ENCODE data around the gene CAMKK2. TPM values are rescaled to one million over a fixed set of nuclear protein-coding genes. Genes with fewer than 3 reads are reported as not detected.
A peak's percentile ranks its signal among the peaks of the same experiment; 100 is the strongest.
"Not testable (repeated sequence)": the region's sequence is repeated elsewhere in the genome, so short reads cannot be mapped to it uniquely, and the experiment has no call there.

CAMKK2 gene
- total RNA-seq, 8 experiments from 2014 or later = 14.0 to 23.8 (median 18.3) TPM

- in situ Hi-C loops (cut with MboI; ENCODE audit: low pct_unique_long_range_greater_than_20kb in 2 of 9, low sequenced_read_pairs in 9 of 9, unreplicated experiment in 9 of 9) = no loop called here
- Histone ChIP-seq H3K4me3 (no peak overlapping the region), H3K4me1 (replicated peaks in 1 of 2) (no peaks in the 10 kb centered on the region), H3K27ac (no peak overlapping the region)
- no peak for ATAC-seq (replicated peaks in 6 of 8)
- 90 to 100% (median 94%) methylated on average over 1 to 6 of the region's 6 CpGs; no CpG with 5 or more reads in 5 of the 10 experiments for WGBS, 10 experiments
Observed at GRCh38 chr12:121283841-121284240, 12.7 kb downstream of the CAMKK2 start.

DNA sequence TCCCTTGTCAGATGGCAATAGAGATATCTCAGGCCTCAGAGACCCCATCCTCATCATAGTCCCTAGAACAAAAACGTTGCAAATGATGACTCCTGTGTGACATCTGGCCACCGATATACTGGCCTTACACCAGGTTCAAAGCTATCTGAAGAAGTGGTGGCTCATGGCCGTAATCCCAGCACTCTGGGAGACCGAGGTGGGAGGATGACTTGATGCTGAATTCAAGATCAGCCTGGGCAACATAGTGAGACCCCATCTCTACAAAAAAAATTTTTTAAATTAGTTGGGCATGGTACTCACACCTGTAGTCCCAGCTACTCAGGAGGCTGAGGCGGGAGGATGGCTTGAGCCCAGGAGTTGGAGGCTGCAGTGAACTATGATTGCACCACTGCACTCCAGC is 13.1 kb downstream of the CAMKK2 start:
- Histone ChIP-seq H3K4me1 (replicated peaks in 1 of 2) (no peaks in the 10 kb centered on the region), H3K4me3 (no peak overlapping the region), H3K27ac (no peak overlapping the region)
- ATAC-seq (replicated peaks in 6 of 8) = no peak
- in situ Hi-C loops (cut with MboI; ENCODE audit: low pct_unique_long_range_greater_than_20kb in 2 of 9, low sequenced_read_pairs in 9 of 9, unreplicated experiment in 9 of 9) = no loop called here
- WGBS, 10 experiments = 89 to 100% (median 100%) methylated on average over 1 to 3 of the region's 5 CpGs; no CpG with 5 or more reads in 4 of the 10 experiments

- H3K4me3 ChIP-seq; in situ Hi-C loops (cut with MboI; ENCODE audit: low pct_unique_long_range_greater_than_20kb in 2 of 9, low sequenced_read_pairs in 9 of 9, unreplicated experiment in 9 of 9); H3K27ac ChIP-seq; ATAC-seq (replicated peaks in 6 of 8); H3K4me1 ChIP-seq (replicated peaks in 1 of 2): not testable (repeated sequence)
- 81 to 100% (median 95%) methylated on average over 1 to 4 of the region's 11 CpGs; no CpG with 5 or more reads in 4 of the 10 experiments for WGBS, 10 experiments
Observed at GRCh38 chr12:121282910-121283309, 13.6 kb downstream of the CAMKK2 start.

- Histone ChIP-seq H3K27ac (no peak overlapping the region), H3K4me3 (no peak overlapping the region), H3K4me1 (replicated peaks in 1 of 2) (no peaks in the 10 kb centered on the region)
- no peak for ATAC-seq (replicated peaks in 6 of 8)
- 60 to 100% (median 90%) methylated on average over 1 to 4 of the region's 10 CpGs; no CpG with 5 or more reads in 1 of the 10 experiments for WGBS, 10 experiments
- in situ Hi-C loops (cut with MboI; ENCODE audit: low pct_unique_long_range_greater_than_20kb in 2 of 9, low sequenced_read_pairs in 9 of 9, unreplicated experiment in 9 of 9) = no loop called here
Observed at GRCh38 chr12:121282072-121282742, 14.3 kb downstream of the CAMKK2 start.

GRCh38 chr12:121281116-121281515 is 15.4 kb downstream of the CAMKK2 start:
- H3K4me1 ChIP-seq (replicated peaks in 1 of 2); H3K27ac ChIP-seq; H3K4me3 ChIP-seq; in situ Hi-C loops (cut with MboI; ENCODE audit: low pct_unique_long_range_greater_than_20kb in 2 of 9, low sequenced_read_pairs in 9 of 9, unreplicated experiment in 9 of 9); ATAC-seq (replicated peaks in 6 of 8): not testable (repeated sequence)
- WGBS, 10 experiments = 78 to 100% methylated on average over 1 to 9 of the region's 14 CpGs; no CpG with 5 or more reads in 8 of the 10 experiments

GRCh38 chr12:121280531-121280930 is 16.0 kb downstream of the CAMKK2 start:
- H3K4me3 ChIP-seq; H3K27ac ChIP-seq; ATAC-seq (replicated peaks in 6 of 8); in situ Hi-C loops (cut with MboI; ENCODE audit: low pct_unique_long_range_greater_than_20kb in 2 of 9, low sequenced_read_pairs in 9 of 9, unreplicated experiment in 9 of 9); H3K4me1 ChIP-seq (replicated peaks in 1 of 2): not testable (repeated sequence)
- WGBS, 10 experiments = 67 to 80% methylated on average over 1 to 3 of the region's 11 CpGs; no CpG with 5 or more reads in 8 of the 10 experiments

- peak in 2 of 8 experiments; percentile 5 to 29 for ATAC-seq (replicated peaks in 6 of 8)
- H3K4me3 ChIP-seq = no peak overlapping the region
Observed at GRCh38 chr12:121279507-121279915, 17.0 kb downstream of the CAMKK2 start.

GRCh38 chr12:121279071-121279375 is 17.5 kb downstream of the CAMKK2 start:
- in situ Hi-C loops (cut with MboI; ENCODE audit: low pct_unique_long_range_greater_than_20kb in 2 of 9, low sequenced_read_pairs in 9 of 9, unreplicated experiment in 9 of 9) = no loop called here
- WGBS, 10 experiments = 7 to 100% (median 89%) methylated on average over 1 to 6 of the region's 13 CpGs; no CpG with 5 or more reads in 6 of the 10 experiments
- no peak overlapping the region for H3K4me3 ChIP-seq
- no peak for ATAC-seq (replicated peaks in 6 of 8)
- H3K27ac ChIP-seq = no peak overlapping the region
- H3K4me1 ChIP-seq (replicated peaks in 1 of 2) = no peaks in the 10 kb centered on the region

More at GRCh38 chr12:121279507-121279915, 17.0 kb downstream of the CAMKK2 start:
- WGBS, 10 experiments = 43 to 100% (median 91%) methylated on average over 2 to 5 of the region's 10 CpGs; no CpG with 5 or more reads in 6 of the 10 experiments
- Histone ChIP-seq H3K27ac (no peak overlapping the region), H3K4me1 (replicated peaks in 1 of 2) (no peaks in the 10 kb centered on the region)
- in situ Hi-C loops (cut with MboI; ENCODE audit: low pct_unique_long_range_greater_than_20kb in 2 of 9, low sequenced_read_pairs in 9 of 9, unreplicated experiment in 9 of 9) = no loop called here

DNA sequence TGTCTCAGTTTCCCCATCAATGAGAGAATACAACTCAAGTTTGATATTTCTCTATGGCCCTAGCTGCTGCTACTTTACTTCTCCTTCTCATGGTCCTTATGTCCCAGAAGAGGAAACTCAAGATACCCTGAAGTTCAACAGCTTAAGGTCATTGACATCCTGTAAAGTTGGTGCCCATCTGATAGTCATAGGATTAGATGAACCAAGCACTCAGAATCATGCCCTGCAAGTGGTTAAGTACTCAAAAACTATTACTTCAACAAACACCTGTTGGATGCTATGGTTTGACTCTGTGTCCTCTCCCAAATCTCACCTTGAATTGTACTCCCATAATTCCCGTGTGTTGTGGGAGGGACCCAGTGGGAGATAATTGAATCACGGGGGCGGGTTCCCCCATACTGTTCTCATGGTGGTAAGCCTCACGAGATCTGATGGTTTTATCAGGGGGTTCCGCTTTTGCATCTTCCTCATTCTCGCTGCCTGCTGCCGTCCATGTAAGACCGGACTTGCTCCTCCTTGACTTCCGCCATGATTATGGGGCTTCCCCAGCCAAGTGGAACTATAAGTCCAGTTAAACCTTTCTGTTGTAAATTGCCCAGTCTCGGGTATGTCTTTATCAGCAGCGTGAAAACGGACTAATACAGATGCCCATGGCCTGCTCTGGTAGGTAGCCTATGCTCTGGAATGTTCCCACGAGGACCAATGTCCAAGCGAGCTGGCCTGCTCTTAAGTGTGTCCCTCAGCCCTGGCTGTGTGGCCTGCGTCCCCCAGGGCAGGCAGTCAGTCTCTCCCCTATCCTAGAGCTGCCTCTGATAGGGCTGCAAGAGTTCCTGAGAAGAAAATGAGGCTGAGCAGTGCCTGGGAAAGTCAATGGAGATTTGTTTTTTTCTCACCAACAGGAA is 18.1 kb downstream of the CAMKK2 start:
- 71 to 100% (median 98%) methylated on average over 1 to 11 of the region's 15 CpGs for WGBS, 10 experiments
- Histone ChIP-seq H3K4me1 (replicated peaks in 1 of 2) (no peaks in the 10 kb centered on the region), H3K4me3 (no peak overlapping the region), H3K27ac (no peak overlapping the region)
- no peak for ATAC-seq (replicated peaks in 6 of 8)
- in situ Hi-C loops (cut with MboI; ENCODE audit: low pct_unique_long_range_greater_than_20kb in 2 of 9, low sequenced_read_pairs in 9 of 9, unreplicated experiment in 9 of 9) = no loop called here

DNA sequence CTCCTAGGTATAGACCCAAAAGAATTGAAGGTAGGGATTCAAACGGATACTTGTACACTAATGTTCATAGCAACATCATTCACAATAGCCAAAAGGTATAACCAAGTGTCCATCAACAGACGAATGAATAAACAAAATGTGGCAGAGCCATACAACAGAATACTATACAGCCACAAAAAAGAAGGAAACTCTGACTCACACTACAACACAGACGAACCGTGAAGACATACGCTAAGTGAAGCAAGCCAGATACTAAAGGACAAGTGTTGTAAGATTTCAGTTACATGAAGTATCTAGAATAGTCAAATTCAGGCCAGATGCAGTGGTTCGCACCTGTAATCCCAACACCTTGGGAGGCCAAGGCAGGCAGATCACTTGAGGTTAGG is 19.1 kb downstream of the CAMKK2 start:
- in situ Hi-C loops (cut with MboI; ENCODE audit: low pct_unique_long_range_greater_than_20kb in 2 of 9, low sequenced_read_pairs in 9 of 9, unreplicated experiment in 9 of 9) = no loop called here
- no peak for ATAC-seq (replicated peaks in 6 of 8)
- no peaks in the 10 kb centered on the region for H3K4me1 ChIP-seq (replicated peaks in 1 of 2)
- no peak overlapping the region for H3K27ac ChIP-seq
- H3K4me3 ChIP-seq = no peak overlapping the region
- 60 to 100% (median 99%) methylated on average over 1 to 6 of the region's 6 CpGs; no CpG with 5 or more reads in 2 of the 10 experiments for WGBS, 10 experiments

DNA sequence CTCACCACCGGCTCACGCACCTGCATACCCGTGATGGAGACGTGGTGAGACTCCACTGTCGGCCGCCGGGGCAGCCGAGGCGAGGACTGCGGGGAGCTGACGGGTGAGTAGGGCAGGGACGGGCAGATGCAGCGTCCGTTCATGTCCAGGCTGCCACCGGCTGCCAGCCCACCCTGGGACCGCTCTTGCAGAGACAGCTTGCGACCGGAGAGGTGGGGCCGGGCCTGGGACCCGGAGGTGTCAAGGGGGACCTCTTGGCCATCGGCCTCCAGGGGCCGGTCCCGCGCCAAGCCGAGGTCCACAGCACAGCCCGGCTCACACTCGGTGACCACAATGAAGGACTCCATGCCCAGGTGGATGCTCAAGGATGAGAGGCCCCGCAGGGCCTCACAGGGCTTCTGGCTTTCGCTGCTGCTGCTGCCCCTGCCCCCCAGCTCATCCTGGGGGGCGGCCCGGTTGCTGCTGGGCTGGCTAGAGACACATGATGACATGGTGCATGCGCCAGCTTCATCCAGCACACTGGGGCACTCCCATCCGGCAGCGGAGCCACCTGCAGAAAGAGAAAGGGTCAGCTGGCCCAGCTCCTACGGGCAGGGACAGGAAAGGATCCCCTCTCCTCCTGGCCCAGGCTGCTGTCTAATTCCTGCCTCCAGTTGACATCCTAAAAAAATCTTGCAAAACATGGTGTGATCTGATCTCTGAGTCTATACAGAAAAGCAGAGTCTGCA is 22.3 kb downstream of the CAMKK2 start:
- no peak for ATAC-seq (replicated peaks in 6 of 8)
- Histone ChIP-seq H3K27ac (no peak overlapping the region), H3K4me3 (no peak overlapping the region), H3K4me1 (replicated peaks in 1 of 2) (no peaks in the 10 kb centered on the region)
- WGBS, 10 experiments = 80 to 100% (median 98%) methylated on average over 1 to 7 of the region's 35 CpGs; no CpG with 5 or more reads in 2 of the 10 experiments
- in situ Hi-C loops (cut with MboI; ENCODE audit: low pct_unique_long_range_greater_than_20kb in 2 of 9, low sequenced_read_pairs in 9 of 9, unreplicated experiment in 9 of 9) = no loop called here

- Histone ChIP-seq H3K4me1 (replicated peaks in 1 of 2) (no peaks in the 10 kb centered on the region), H3K27ac (no peak overlapping the region), H3K4me3 (no peak overlapping the region)
- ATAC-seq (replicated peaks in 6 of 8) = no peak
- in situ Hi-C loops (cut with MboI; ENCODE audit: low pct_unique_long_range_greater_than_20kb in 2 of 9, low sequenced_read_pairs in 9 of 9, unreplicated experiment in 9 of 9) = no loop called here
- 100% methylated on average over 2 of the region's 14 CpGs; no CpG with 5 or more reads in 9 of the 10 experiments for WGBS, 10 experiments
Observed at GRCh38 chr12:121273364-121273896, 23.1 kb downstream of the CAMKK2 start.
